Mesothelial cell of epicardium (in vitro differentiated cells): ENCODE results near the gene VPS39. TPM values are rescaled to one million over a fixed set of nuclear protein-coding genes. Genes with fewer than 3 reads are reported as not detected.

Experiments
- DNase-seq, 2 experiments: peaks; one replicate each; pipeline ENCODE4 v3.0.0; 2021; ENCODE audit warnings: low spot score in 2 of 2; ENCODE audit not compliant: unreplicated experiment in 2 of 2
- H3K27ac Mint-ChIP-seq: 2 replicates; pipeline ENCODE4 v1.8.0; 2021; ENCODE audit warnings: mixed read lengths
- H3K27me3 Mint-ChIP-seq: 2 replicates; pipeline ENCODE4 v1.8.0; 2021; ENCODE audit warnings: low read depth, mixed read lengths
- H3K36me3 Mint-ChIP-seq: 2 replicates; pipeline ENCODE4 v1.8.0; 2021; ENCODE audit warnings: mixed read lengths
- H3K4me1 Mint-ChIP-seq: 2 replicates; pipeline ENCODE4 v1.8.0; 2021; ENCODE audit warnings: mixed read lengths
- H3K4me3 Mint-ChIP-seq: 2 replicates; pipeline ENCODE4 v1.8.0; 2021; ENCODE audit warnings: mild to moderate bottlenecking, moderate library complexity, mixed read lengths
- H3K9me3 Mint-ChIP-seq: 2 replicates; pipeline ENCODE4 v1.8.0; 2021; ENCODE audit warnings: mixed read lengths
- CTCF ChIP-seq: fragments of 200-600 bp; sonication (generic); IDR thresholded peaks from one replicate; pipeline ENCODE4 v1.5.0; 2021; ENCODE audit warnings: antibody characterized with exemption; ENCODE audit not compliant: unreplicated experiment
- total RNA-seq: library from RNA; stranded (reverse); gene quantifications from 3 replicates; pipeline ENCODE4 v1.2.1, GENCODE V29; 2021

The VPS39 gene
- total RNA-seq, 1 donor from 2014 or later: 86.2 TPM

GRCh38 chr15:42157981-42158765, 49.9 kb downstream of the VPS39 start:
- Mint-ChIP-seq H3K27ac (no peak overlapping the region), H3K9me3 (no peaks in the 10 kb centered on the region), H3K4me1 (peaks cover 17% of the 10 kb centered on the region), H3K4me3 (no peak overlapping the region), H3K27me3 (no peaks in the 10 kb centered on the region), H3K36me3 (peaks cover 20% of the 10 kb centered on the region)
- TF ChIP-seq CTCF: no peak
- no peak for DNase-seq

- H3K36me3 Mint-ChIP-seq: peaks cover 14% of the 10 kb centered on the region
- no peak for TF ChIP-seq CTCF
- H3K4me3 Mint-ChIP-seq: no peak overlapping the region
- H3K4me1 Mint-ChIP-seq: peaks cover 19% of the 10 kb centered on the region
- no peaks in the 10 kb centered on the region for H3K9me3 Mint-ChIP-seq
- H3K27ac Mint-ChIP-seq: no peak overlapping the region
- DNase-seq: no peak
- H3K27me3 Mint-ChIP-seq: no peaks in the 10 kb centered on the region
These were observed 50.7 kb downstream of the VPS39 start for GRCh38 chr15:42157381-42157780.

- no peaks in the 10 kb centered on the region for H3K27me3 Mint-ChIP-seq
- no peak for DNase-seq
- peaks cover 29% of the 10 kb centered on the region for H3K4me1 Mint-ChIP-seq
- H3K9me3 Mint-ChIP-seq: no peaks in the 10 kb centered on the region
- H3K4me3 Mint-ChIP-seq: no peak within 1 kb of the TSS
- H3K36me3 Mint-ChIP-seq: peaks cover 5% of the 10 kb centered on the region
- no peak for TF ChIP-seq CTCF
- H3K27ac Mint-ChIP-seq: peak within 1 kb of the TSS; percentile 69
These were observed 51.7 kb downstream of the VPS39 start, which contains the start of gene PLA2G4F for GRCh38 chr15:42156243-42156922. Gene PLA2G4F, minus strand, starts transcription at chr15:42156636. Its CDS starts 87 bp downstream, at chr15:42156549.

- TF ChIP-seq CTCF: no peak
- Mint-ChIP-seq H3K27me3 (no peaks in the 10 kb centered on the region), H3K4me3 (no peak overlapping the region), H3K4me1 (peaks cover 36% of the 10 kb centered on the region), H3K9me3 (no peaks in the 10 kb centered on the region), H3K27ac (no peak overlapping the region), H3K36me3 (peaks cover 5% of the 10 kb centered on the region)
- DNase-seq: no peak
These were observed 52.4 kb downstream of the VPS39 start for GRCh38 chr15:42155546-42156242.

GRCh38 chr15:42154956-42155355, 53.1 kb downstream of the VPS39 start:
- TF ChIP-seq CTCF: no peak
- no peaks in the 10 kb centered on the region for H3K27me3 Mint-ChIP-seq
- H3K4me3 Mint-ChIP-seq: no peak overlapping the region
- DNase-seq: no peak
- H3K4me1 Mint-ChIP-seq: peaks cover 39% of the 10 kb centered on the region
- H3K36me3 Mint-ChIP-seq: peaks cover 5% of the 10 kb centered on the region
- no peak overlapping the region for H3K27ac Mint-ChIP-seq
- no peaks in the 10 kb centered on the region for H3K9me3 Mint-ChIP-seq
